Umbilical cord (tissue), 2 donors: ENCODE results near the gene ARID1B. TPM values are rescaled to one million over a fixed set of nuclear protein-coding genes. Genes with fewer than 3 reads are reported as not detected.
"Not testable (repeated sequence)": the region's sequence is repeated elsewhere in the genome, so short reads cannot be mapped to it uniquely, and the experiment has no call there.

Experiments
- DNase-seq: peaks from one replicate; pipeline ENCODE4 v3.0.0-alpha.2; 2015; ENCODE audit warnings: low spot score
- total RNA-seq: library from RNA; depleted of rRNA; stranded (reverse); fragments of >200 nt; gene quantifications from one replicate; pipeline ENCODE4 v1.2.3, GENCODE V29; 2014; ENCODE audit warnings: low replicate concordance; ENCODE audit not compliant: insufficient read depth

ARID1B gene
- total RNA-seq, 1 donor from 2014 or later = 102 TPM

DNA sequence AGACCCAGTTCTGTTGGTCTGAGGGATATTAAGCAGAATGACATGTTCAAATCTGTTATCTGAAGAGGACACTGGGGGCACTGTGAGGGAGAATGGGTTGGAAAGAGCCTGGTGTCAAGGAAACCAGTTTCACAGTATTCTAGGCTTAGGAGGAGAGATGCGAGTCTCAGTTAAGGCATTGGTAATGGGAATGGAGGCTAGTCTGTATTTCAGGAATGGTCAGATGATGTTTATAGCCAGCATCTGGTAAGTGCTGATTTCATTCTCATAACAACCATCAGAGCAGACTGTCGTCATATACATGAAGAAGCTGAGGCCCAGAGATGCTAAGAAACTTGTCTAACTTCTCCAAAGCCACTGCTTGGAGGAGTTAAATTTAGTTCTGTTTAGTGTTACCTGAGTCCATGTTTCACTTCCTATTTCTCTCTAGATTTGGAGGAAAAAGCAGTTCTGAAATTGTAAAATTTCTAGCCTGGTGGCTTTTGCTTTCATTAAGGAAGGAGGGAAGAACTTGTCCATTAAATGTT is 242.0 kb downstream of the ARID1B start:
- peak; percentile 45 for DNase-seq

DNA sequence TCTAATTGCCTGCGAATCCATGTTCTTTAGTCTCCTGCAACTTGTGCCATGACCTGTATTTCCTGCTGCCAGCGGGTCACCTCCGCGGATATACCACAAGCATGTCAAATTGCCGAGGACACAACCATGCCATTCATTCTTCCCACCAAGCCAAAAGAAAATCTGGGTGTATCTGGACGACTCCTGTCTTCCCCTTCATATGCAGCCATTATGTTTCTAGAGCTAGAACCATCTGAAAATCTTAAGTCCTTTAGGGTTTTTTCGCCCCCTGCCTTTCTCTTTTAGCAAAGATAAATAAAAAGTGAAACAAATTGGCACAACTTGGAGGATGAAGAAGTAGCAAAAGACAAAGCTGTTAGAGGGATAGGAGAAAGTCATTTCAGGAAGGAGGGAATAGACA is 242.6 kb downstream of the ARID1B start:
- peak; percentile 45 for DNase-seq

DNA sequence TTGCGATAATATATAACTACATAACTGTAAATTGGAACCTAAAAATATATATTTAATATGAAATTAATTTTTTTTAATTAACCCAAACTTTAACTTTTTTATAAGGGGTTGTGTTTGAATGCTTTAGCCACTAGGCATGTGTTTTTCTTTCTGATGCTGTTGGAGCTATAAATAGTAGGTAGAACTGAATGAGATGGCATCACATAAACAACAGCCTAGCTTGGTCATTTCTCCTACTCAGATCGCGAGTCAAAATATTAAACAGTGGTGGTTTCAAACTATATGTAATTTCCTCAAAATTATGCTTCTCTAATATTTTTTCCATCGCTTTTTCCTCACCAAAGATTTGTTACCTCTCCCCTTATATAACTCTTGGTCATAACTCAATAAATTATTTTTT is 243.2 kb downstream of the ARID1B start:
- peak; percentile 40 for DNase-seq

DNA sequence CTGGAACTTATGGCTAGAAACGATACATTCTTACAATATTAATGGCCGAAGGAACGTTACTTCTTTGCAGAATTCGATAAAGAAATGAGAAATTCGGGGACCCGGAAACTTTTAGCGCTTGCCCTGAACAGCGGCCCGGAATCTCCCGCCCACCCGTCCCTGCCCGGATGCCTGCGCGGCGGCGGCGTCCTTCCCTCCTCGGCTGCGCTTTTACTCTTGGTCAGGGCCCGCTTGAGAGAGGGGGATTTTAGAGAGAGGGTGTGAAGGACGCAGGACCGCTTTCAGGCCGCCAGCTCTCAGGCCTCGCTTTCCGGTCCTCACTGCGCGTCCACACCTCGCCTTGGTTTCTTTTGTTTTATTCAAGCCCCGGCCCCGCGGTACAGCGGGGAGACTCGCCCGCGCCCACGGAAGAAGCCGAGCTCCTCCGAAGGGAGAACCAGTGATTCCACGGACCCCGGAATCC is 243.7 kb downstream of the ARID1B start:
- DNase-seq = peak; percentile 65

DNA sequence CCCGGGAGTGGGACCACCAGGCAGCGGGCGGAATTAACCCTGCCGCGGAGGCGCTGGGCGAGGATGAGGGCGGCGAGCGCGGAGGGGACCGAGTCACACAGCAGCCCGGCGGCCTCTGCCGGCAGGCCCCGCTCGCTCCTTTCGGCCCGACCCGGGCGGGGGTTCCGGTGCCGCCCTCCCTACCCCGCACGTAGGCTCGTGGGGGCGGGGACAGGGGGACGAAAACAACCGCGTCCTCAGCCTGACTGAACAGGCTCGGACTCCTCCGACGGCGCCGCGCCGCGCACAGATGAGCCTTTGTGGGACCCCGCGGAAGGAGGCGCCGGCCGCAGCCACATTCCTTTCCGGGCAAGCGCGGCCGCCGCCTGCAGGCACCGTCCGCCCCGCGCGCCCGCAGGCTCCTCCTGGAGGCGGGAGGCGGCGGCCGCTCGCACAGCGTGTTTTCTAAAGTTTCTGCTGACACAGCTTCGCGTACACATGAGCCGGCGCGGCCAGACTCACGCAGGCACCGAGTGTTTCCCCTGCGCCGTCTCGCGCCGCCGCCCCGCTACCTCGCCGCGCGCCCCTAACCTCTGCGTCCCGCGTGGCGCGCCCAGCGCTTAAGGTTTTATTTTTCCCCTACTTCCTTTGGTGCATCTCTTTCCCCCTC is 244.3 kb downstream of the ARID1B start:
- DNase-seq = peak; percentile 95

DNA sequence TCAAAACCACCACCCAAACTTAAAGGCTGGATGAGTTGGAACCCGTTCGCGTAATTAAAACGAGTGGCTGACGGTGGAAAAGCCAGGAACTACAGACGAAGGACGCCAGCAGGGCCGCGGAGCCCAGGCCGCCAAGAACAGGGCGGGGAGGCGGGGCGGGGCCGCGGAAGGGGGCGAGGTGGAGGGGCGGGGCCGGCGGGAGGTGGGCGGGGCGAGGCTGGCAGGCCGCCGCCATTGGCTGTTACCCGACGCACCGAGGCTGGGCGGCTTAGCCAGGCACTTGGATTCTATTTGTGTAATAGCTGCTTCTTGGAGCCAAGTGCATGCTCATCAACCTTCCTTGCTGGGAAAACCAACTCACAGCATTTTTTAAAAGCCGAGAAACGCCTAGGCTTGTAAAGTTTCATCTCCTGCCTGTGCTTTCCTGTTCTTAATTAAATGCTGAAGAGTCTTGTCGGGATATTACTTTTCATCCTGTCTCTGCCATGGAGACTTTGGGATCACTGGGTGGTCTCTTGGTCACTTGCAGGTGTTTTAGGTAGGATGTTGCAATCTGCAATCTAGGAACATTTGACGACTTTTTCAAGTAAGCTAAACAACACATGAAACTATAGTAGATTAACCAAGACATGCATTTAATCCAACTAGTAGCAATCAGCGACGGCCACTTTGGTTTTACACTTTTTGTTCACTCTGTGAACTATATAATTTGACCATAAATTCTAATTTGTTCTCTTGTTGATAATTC is 245.0 kb downstream of the ARID1B start:
- peak; percentile 96 for DNase-seq

- DNase-seq = peak; percentile 78
Measured at GRCh38 chr6:157023958-157024357, 246.8 kb downstream of the ARID1B start.

GRCh38 chr6:157024745-157025144 is 247.6 kb downstream of the ARID1B start:
- DNase-seq = no peak

GRCh38 chr6:157025437-157025836 is 248.3 kb downstream of the ARID1B start:
- DNase-seq = no peak

DNA sequence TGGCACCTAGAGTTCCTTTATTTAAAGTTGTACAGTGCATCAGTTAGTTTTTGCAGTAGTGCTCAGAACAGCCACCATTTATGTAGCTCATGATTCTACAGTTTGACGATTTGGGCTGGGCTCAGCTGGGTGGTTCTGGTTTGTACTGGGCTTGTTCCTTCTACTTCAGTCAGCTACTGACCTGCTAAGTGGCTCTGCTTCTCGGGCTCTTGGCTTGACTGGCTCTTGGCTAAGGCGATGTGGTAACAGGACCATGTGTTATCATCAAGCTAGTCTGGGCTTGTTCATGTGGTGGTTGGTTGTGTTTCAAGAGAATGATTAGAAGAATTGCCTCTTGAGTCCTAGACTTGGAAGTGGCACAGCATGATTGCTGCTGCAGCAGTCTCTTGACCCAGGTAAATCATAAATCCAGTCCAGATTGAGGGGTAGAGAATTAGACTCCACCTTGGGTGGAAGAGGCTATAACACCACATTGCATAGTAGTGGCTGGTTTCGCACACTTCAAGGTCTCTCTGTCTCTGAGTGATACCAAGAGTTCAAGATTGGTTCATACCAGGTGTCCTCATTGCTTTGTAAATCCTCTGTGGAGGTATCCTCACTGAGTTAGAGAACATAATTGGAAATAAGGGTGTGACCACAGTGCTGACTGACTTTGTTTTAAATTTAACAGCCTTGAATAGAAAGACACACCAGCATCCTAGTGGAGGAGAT is 253.0 kb downstream of the ARID1B start:
- no peak for DNase-seq

DNA sequence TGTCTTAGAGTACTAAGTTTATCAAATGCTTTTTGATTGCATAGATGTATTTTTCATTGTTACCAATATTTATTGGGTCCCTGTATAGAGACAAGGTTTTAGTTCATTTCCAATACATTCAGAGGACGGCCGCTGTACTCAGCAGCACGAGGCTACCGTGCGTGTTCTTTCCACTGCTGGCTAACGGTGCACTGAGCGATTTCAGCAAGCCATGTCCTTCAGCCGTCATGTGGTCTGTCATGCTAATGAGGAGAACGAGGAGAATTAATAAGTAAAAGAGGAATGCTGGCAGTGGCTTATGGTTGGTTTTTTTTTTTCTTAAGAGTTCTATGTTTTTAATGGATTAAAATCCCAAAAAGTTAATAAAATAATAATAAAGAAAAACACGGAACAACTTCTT is 253.6 kb downstream of the ARID1B start:
- no peak for DNase-seq

DNA sequence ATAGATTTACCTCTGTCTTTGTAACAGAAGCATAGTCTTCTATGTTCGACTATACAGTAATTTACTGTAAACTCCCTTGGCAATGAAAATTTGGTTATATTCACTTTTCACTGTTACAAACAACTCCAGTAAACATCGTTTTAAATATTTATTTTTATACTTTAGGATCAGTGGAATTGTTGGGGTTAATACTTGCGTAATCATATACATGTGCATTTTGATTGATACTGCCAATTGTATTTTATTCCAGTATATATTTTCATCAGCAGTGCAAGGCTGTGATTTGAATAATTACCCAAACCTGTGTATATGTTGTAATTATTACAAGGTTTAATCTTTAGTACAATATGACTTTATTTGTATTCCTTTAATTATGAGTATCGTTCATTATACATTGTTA is 255.7 kb downstream of the ARID1B start:
- DNase-seq = no peak

DNA sequence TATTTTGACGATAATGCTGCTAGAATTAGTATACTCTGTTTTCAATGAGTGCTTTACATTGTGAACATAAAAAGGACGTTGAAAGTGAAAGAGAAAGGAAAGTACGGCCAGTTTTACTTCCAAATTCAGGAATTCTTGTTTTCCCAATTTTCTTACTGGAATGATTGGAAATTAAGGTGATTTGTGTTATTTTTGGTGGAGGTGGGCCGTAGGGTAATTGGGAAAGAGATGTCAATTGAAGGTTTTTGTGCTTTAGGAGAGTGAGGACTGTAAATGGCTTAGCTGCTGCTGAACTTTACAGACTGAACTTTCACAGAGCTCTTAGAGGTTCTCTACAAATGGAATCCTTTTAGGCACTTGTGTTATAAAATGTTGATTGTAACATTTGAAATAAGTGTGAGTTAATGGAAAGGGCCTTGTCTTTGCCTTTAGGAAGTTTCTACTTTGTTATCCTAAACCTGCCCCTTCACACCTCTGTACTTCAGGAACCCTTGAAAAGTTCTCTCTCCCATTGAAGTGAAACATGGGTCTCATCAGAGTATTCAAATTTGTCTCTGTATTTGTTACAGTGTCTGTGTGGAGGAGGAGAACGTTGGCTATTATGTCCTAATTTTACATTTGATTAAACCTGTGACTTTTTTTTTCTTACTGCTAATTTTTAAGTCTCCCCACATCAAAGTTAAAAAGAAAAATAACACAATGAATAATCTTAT is 256.4 kb downstream of the ARID1B start:
- peak; percentile 50 for DNase-seq

DNA sequence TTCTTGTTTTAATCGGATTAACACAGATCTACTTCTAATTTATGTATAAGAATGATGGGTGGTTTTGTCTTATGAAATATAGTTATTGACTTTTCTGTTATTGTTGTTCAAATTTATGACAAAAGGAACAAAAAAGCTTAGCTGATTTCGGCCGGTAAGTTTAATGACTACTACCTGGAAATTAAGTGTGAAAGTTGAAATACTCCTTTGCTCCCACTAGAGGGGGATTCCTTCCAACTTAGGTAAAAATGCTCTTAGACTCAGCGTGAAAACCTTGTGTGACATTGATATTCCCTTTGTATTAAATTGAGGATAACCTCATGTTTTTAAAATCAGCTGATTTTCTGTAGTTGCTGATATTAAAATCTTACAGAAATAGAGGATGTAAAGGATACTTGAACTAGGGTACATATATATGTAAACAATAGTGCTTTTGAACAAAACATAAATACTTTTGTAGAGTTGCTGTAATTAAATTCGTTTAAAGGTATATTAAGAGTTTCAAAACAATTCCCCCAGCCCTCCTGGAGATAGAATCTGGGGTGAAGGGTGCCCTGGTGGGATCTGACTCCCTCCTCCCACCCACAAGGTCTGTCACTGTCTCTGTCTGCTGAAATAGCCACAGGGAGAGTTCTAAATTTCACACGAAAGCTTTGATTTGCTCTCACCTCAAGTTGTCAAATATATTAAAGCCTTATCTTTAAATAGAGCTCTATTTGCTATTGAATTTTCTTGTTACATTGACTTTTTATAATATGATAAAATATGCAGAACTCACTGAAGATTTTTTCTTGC is 257.5 kb downstream of the ARID1B start:
- DNase-seq = peak; percentile 56

- DNase-seq = no peak
Measured at GRCh38 chr6:157035546-157035945, 258.4 kb downstream of the ARID1B start.

GRCh38 chr6:157036245-157036711 is 259.1 kb downstream of the ARID1B start:
- DNase-seq = peak; percentile 80

DNA sequence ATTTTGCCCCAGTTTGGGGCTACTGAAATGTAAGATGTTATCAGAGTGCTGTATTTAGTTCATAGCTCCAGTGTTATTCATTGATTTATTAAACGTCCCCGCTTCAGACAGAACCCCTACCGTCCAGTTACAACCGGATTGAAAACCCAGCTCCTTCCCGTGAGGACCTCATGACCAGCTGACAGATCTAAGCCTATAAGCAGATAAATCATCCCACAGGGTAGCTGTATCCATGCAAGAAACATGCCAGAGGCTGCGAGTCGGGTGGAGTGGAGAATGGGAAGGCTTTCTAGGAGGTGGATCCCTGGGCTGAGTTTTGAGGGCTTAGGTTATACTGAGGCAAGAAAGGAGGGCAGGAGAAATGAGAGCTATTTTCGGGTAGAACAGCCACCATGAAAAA is 260.0 kb downstream of the ARID1B start:
- DNase-seq = peak; percentile 93

DNA sequence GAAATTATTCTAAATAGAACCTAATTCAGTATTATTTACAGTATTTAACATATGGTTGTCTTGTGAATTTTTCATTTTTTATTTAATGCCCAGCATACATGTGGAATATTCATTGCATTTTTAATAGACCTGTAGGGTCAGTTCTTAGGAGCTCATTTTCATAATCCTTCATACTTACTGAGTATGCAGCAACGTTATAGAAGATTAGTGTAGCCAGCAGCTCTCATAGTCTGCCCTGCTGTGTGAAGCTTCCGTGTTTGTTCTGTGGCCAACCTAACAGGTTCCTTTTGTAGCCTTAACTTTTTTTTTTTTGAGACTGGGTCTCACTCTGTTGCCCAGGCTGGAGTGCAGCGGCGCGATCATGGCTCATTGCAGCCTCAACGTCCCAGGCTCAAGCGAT is 261.4 kb downstream of the ARID1B start:
- DNase-seq = no peak

DNA sequence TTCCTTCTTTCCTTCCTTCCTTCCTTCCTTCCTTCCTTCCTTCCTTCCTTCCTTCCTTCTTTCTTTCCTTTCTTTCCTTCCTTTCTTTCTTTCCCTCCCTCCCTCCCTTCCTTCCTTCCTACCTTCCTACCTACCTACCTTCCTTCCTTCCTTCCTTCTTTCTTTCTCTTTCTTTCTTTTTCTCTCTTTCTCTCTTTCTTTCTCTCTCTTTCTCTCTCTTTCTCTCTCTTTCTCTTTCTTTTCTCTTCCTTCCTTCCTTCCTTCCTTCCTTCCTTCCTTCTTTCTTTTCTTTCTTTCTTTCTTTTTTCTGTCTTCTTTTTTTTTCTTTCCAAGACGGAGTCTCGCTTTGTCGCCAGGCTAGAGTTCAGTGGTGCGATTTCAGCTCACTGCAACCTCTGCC is 262.5 kb downstream of the ARID1B start:
- not testable (repeated sequence) for DNase-seq

- DNase-seq = no peak
Measured at GRCh38 chr6:157040191-157040590, 263.0 kb downstream of the ARID1B start.
